Mucosa of rectum (tissue), 2 donors: Measurements from ENCODE around the gene HOTAIR.

ENCODE experiments used
- H3K27ac ChIP-seq, 2 donors: one replicate each; pipeline ENCODE4 v1.7.0; 2013; ENCODE audit warnings: inconsistent platforms in 2 of 2, low read depth in 2 of 2, low read length in 2 of 2
- H3K27me3 ChIP-seq, 2 donors: one replicate each; pipeline ENCODE4 v1.7.0; 2013; ENCODE audit warnings: low read length in 2 of 2; ENCODE audit not compliant: control insufficient read depth in 2 of 2, insufficient read depth in 2 of 2
- H3K36me3 ChIP-seq, 2 donors: one replicate each; pipeline ENCODE4 v1.7.0; 2013; ENCODE audit warnings: low read length in 2 of 2; ENCODE audit not compliant: control insufficient read depth in 2 of 2, insufficient read depth in 2 of 2
- H3K4me1 ChIP-seq, 2 donors: one replicate each; pipeline ENCODE4 v1.7.0; 2013; ENCODE audit warnings: low read length in 2 of 2, mild to moderate bottlenecking in 1 of 2; ENCODE audit not compliant: control insufficient read depth in 2 of 2, insufficient read depth in 2 of 2
- H3K4me3 ChIP-seq, 2 donors: one replicate each; pipeline ENCODE4 v1.7.0; 2013; ENCODE audit warnings: low read length in 2 of 2
- H3K9ac ChIP-seq, 2 donors: one replicate each; pipeline ENCODE4 v1.7.0; 2013; ENCODE audit warnings: low read length in 2 of 2, low read depth in 1 of 2, mild to moderate bottlenecking in 1 of 2
- H3K9me3 ChIP-seq, 2 donors: one replicate each; pipeline ENCODE4 v1.7.0; 2013; ENCODE audit warnings: low read length in 2 of 2; ENCODE audit not compliant: control insufficient read depth in 2 of 2
- donor health status: healthy.
- donor health status: Normal muscosa, but diverticular disease.

Gene HOTAIR

DNA sequence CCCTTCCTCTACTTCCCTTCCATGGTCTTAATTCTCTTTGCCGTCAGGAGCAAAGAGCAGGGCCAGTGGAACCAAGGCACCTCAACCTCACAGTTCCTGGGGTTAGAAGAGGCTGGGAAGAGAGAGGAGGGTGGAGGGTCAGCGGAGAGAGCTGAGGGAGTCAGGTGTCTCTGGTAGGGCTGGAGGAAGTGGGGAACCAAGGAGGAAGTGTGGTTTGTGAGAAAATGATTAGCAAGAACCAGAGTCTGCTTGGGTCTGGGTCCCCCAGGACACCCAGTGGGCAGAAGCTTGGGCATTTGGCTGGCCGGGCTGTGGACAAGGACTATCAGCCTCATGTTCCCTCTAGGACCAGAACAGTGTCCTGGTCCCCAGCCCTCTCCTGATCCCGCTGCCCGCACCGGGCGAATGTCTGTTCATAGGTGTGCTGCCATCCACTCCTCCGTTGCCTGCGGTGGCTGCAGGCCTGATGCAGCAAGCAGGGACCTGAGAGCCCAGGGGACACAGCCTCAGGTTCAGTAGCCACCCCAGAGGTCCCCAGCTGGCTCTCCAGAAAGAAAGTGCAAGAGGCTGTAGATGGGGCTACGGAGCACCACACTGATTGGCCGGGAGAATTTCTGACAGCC, 17.7 kb downstream of the HOTAIR start:
- Histone ChIP-seq H3K4me3 (no peak overlapping the region), H3K36me3 (no peaks in the 10 kb centered on the region), H3K9me3 (no peaks in the 10 kb centered on the region), H3K9ac (no peak overlapping the region), H3K4me1 (no peaks in the 10 kb centered on the region), H3K27ac (no peak overlapping the region), H3K27me3 (peaks cover 81 to 89% of the 10 kb centered on the region in 2 donors)

- peaks cover 81 to 89% of the 10 kb centered on the region in 2 donors for H3K27me3 ChIP-seq
- H3K4me3 ChIP-seq = no peak overlapping the region
- H3K9ac ChIP-seq = no peak overlapping the region
- H3K9me3 ChIP-seq = no peaks in the 10 kb centered on the region
- no peaks in the 10 kb centered on the region for H3K4me1 ChIP-seq
- H3K27ac ChIP-seq = no peak overlapping the region
- H3K36me3 ChIP-seq = no peaks in the 10 kb centered on the region
These were observed 18.4 kb downstream of the HOTAIR start for GRCh38 chr12:53956251-53956887.

DNA sequence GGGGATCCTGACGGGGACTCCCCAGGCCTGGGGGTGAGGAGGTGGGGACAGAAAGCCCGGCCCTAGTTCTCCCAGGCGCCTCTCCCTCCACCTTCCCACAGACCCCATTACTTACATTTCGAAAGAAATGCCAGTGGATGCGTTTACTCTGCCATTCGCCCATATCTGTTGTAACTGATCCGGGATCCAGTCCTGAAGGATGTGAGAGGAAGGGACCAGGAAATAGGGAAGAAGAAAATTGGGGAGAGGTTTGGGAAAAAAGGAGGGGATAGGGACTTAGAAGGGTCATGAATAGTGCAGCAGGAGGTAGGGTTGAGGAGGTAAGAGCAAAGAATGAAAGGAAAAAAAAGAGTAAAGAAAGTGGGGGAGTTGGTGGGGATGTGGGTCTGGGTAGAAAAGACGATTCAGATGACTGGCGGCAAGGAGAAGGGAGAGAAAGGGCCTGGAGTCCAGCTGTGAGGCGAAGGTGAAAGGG, 18.9 kb downstream of the HOTAIR start:
- no peak overlapping the region for H3K27ac ChIP-seq
- no peaks in the 10 kb centered on the region for H3K9me3 ChIP-seq
- H3K4me1 ChIP-seq = no peaks in the 10 kb centered on the region
- no peak overlapping the region for H3K9ac ChIP-seq
- no peak overlapping the region for H3K4me3 ChIP-seq
- no peaks in the 10 kb centered on the region for H3K36me3 ChIP-seq
- peaks cover 85 to 89% of the 10 kb centered on the region in 2 donors for H3K27me3 ChIP-seq

GRCh38 chr12:53955036-53955775, 19.5 kb downstream of the HOTAIR start:
- H3K4me3 ChIP-seq = no peak overlapping the region
- no peaks in the 10 kb centered on the region for H3K36me3 ChIP-seq

DNA sequence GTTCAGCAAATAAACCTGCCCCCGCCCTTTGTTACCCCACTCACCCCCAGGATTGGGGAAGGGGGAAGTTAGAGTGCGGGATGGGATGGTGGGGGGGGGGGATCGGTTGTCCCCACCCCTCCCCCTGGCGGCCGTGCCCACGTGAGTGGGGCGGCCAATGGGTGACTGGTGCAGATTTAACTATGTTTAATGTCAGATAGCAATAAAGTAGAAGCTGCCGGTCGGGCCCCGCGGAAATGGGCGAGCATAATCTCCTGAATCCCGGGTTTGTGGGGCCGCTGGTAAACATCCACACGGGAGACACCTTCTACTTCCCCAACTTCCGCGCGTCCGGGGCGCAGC, 20.1 kb downstream of the HOTAIR start, which contains the start of gene HOXC12:
Gene HOXC12 (plus strand): TSS at position 210 of the 342 bp plus-strand sequence. CDS start 27 bp downstream, at position 237.
- Histone ChIP-seq H3K4me1 (no peaks in the 10 kb centered on the region), H3K9ac (no peak within 1 kb of the TSS), H3K9me3 (no peaks in the 10 kb centered on the region), H3K4me3 (no peak within 1 kb of the TSS), H3K27ac (no peak within 1 kb of the TSS), H3K27me3 (peaks cover 86 to 90% of the 10 kb centered on the region in 2 donors), H3K36me3 (no peaks in the 10 kb centered on the region)

More at GRCh38 chr12:53955036-53955775, 19.5 kb downstream of the HOTAIR start:
- Histone ChIP-seq H3K9me3 (no peaks in the 10 kb centered on the region), H3K4me1 (no peaks in the 10 kb centered on the region), H3K27ac (no peak overlapping the region), H3K9ac (no peak overlapping the region), H3K27me3 (peaks cover 86 to 91% of the 10 kb centered on the region in 2 donors)

- Histone ChIP-seq H3K27me3 (peaks cover 86 to 89% of the 10 kb centered on the region in 2 donors), H3K27ac (no peak overlapping the region), H3K9ac (no peak overlapping the region), H3K4me3 (no peak overlapping the region), H3K9me3 (no peaks in the 10 kb centered on the region), H3K36me3 (no peaks in the 10 kb centered on the region), H3K4me1 (no peaks in the 10 kb centered on the region)
These were observed 20.7 kb downstream of the HOTAIR start for GRCh38 chr12:53953831-53954693.

DNA sequence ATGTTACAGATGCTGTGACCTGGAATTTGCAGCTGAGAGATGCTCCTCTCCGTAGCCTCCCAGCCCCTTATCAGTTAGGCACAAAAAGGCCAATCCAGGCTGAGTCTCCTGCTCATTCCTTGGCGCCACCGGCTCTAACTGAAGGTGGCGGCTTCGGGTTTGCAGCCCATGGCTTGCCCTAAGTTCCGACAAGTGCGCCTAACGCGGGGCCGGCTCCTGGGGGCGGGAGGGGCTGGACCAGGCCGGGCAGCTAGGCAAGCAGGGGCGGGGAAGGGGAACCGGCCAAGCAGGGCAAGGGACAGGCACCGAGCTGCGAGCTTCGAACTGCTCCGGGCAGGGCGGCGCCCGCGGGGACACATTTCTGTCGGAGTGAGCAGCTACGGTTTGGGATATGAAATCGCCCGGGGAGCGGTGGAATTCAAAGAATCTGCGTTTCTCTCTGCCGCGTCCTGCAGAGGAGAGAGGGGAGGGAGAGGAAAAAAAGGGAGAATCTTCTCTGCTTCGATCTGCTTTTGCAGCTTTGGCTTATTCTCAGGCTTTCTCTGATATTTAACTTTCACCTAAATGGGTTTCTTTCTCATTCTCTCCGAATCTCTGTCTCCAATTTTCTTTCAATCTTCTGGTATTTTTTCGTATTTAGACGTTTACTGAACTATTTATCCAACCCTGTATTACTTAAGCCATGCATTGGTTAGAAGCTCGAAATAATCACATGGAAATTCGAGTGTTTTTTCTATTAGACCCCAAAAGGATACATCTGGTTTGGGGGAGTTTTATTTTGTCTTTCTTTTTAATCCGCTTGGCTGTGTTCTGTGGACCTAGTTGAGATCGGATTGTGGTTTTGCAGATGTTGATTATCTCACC, 21.7 kb downstream of the HOTAIR start:
- H3K4me1 ChIP-seq = no peaks in the 10 kb centered on the region
- H3K9ac ChIP-seq = no peak overlapping the region
- H3K4me3 ChIP-seq = no peak overlapping the region
- H3K36me3 ChIP-seq = no peaks in the 10 kb centered on the region
- peaks cover 87 to 89% of the 10 kb centered on the region in 2 donors for H3K27me3 ChIP-seq
- H3K9me3 ChIP-seq = no peaks in the 10 kb centered on the region
- no peak overlapping the region for H3K27ac ChIP-seq

GRCh38 chr12:53952335-53952694, 22.4 kb downstream of the HOTAIR start:
- Histone ChIP-seq H3K27ac (no peak overlapping the region), H3K27me3 (peaks cover 84 to 87% of the 10 kb centered on the region in 2 donors), H3K4me3 (no peak overlapping the region), H3K36me3 (no peaks in the 10 kb centered on the region), H3K9ac (no peak overlapping the region), H3K9me3 (no peaks in the 10 kb centered on the region), H3K4me1 (no peaks in the 10 kb centered on the region)

DNA sequence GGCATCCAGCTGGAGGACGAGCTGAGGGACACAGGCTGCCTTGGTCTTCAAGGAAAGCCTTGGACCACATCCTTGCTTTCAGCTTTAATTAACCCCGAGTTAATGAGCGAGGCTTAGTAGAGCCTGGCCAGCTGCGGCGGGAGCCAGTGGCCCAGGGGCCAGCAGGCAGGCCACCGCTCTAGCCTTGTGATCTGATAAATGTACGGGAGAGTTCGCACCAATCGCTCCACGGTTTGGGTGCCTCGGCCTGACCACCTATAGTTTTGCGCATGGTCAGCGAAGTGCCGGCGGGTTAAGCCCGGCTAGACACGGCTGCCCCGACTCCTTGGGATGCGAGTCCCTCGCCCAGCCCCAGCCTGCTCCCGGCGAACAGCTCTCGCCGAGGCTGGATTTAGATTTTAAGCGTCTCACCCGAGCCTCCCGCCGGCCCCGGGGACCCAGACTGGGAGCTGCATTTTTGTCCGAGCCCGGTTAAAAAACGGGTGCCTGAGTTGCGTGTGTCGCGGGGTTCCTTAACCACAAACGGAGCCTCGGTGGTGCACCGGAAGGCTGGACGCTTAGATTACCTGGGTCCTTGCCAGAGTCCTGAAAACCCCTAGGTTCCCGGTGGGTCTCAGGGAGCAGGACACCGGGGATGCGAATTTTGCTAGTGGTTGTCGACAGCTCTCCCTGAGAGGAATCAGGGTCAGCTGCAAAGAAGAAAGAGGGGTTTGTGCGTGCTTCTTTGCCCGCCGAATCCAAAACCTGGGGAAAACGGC, 23.0 kb downstream of the HOTAIR start:
- peaks cover 82 to 87% of the 10 kb centered on the region in 2 donors for H3K27me3 ChIP-seq

More for the DNA sequence above, 23.0 kb downstream of the HOTAIR start:
- Histone ChIP-seq H3K4me1 (no peaks in the 10 kb centered on the region), H3K4me3 (no peak overlapping the region), H3K9ac (no peak overlapping the region), H3K9me3 (no peaks in the 10 kb centered on the region), H3K36me3 (no peaks in the 10 kb centered on the region), H3K27ac (no peak overlapping the region)
